ENCODE data around the gene TRERF1. TPM values are rescaled to one million over a fixed set of nuclear protein-coding genes. Genes with fewer than 3 reads are reported as not detected.

The TRERF1 gene
- polyA plus RNA-seq, 3 donors = 14.1 to 18.3 (median 15.8) TPM

DNA sequence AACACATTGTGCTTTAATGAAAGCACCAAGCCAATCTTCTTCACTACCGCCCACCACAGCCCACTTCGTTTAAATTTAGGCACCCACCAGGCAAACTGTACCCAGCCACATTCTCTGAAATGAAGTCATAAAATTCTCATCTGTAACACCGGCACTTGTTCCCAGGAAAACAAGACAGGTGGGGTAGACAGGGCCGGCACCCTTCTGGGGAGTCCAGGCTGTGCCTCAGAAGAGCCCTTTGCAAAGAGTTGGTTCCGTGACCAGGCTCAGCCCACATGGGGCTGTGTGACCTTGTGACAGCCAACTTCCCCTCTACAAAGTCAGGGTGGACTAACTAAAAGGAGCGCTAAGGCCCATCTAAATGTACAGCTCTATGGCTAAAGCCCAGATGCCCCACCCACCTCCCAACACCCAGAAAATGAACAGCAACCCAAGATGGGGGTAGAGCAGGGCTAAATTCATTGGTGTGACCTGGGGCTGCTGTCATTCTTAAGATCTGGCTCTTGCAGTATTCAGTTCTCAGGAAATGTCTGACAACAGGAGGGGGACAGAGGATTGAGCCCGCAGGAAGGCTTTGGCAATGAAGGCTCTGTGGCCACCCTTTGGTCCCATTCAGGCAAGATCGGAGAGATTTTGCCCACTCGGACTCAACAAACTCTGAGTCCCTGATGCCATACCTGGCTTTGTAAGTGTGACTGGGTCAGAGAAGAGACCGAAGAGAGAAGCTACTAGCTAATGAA, 56.7 kb downstream of the TRERF1 start:
- no peak for DNase-seq

DNA sequence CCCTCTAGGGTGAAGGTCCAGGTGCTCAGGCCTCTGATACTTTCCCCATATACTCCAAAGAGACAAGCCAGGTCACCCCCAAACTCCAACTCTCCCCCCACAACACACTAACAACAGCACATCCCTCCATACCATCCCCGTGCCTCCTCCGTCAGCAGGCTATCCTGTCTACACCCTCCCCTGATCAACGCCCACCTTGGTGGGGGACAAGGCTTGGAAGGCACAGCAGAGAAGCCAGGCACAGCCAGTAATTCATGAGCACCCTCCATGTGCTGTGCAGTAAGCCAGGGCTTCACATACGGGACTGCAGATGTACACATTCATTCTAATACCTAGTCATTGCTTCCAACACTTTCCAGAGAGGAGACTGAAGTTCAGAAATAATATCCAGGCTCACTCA, 57.6 kb downstream of the TRERF1 start:
- no peak for DNase-seq

GRCh38 chr6:42393339-42393738, 58.4 kb downstream of the TRERF1 start:
- no peak for DNase-seq

DNA sequence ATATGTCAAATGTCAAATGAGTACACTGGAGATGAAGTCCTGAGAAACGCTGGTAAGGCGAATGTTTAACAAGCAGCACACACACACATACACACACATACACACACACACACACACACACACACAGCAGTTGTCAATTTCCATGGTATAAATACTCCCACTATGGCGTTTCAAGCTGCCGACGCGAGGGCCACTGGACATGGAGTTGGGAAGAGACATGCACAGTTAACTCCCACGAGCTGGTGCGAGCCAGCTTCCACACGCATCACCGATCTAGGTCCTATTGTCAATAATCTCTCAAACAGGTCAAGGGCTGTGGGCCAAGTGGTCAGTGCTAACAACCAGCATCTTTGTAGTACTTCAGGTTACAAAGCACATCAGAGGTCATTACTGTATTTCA, 58.9 kb downstream of the TRERF1 start:
- peak; percentile 38 for DNase-seq

DNA sequence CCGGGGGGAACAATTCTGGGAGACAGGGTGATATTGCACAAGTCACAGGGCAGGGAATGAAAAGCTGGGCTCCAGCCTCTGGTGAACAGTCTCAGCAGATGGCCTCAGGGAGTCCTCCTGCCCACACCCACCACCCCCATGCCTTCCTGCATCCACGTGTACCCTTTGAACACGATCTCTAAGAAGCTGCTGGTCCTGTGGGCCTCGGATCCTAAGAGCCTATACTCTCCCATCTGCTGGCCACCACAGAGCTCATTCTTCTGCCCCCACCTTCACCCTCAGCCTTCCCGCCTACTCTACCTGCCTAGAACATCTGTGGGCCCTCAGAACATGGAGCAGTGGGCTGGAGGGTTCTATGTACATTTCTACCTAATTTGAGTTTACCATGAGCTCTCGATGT, 60.3 kb downstream of the TRERF1 start:
- DNase-seq = no peak

- DNase-seq = no peak
These were observed 61.3 kb downstream of the TRERF1 start for GRCh38 chr6:42390228-42390934.

- DNase-seq = no peak
These were observed 62.0 kb downstream of the TRERF1 start for GRCh38 chr6:42389736-42390135.

DNA sequence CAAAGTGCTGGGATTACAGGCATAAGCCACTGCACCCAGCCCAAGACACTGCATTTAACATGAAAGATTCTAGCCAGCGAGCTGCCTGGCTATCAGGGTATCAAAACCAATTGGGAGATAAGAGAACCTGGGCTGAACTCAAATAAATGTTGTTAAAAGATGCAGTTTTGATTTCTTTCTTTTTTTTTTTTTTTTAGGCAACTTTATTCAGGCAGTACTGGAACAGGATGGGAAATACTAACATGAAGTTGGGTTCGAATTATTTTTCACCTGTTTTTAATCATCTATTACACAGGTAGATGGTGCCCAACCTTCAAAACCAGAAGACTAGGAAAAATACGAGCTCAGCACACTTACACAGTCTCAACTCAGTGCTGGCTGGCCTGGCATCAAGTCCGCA, 63.7 kb downstream of the TRERF1 start:
- DNase-seq = no peak

GRCh38 chr6:42387336-42387735, 64.4 kb downstream of the TRERF1 start:
- DNase-seq = no peak

DNA sequence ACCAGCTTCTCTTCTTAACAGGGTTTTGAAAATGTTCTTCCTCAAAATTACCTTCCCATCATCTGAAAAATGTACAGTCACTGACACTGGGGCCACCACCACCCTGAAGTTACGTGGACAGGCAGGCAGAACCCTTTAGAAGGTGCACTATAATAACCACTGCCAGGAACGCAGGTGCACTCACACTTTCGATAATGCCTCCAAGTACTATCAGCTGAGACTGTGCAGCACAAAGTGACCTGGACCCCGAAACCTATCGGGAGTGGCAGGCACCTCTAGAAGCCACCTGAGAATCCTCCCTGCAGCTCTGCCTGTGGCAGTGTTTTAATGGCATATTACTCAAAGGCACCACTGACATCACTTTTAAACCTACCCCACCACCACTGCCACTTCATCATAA, 66.4 kb downstream of the TRERF1 start:
- no peak for DNase-seq

- no peak for DNase-seq
These were observed 68.1 kb downstream of the TRERF1 start for GRCh38 chr6:42383421-42384205.

DNA sequence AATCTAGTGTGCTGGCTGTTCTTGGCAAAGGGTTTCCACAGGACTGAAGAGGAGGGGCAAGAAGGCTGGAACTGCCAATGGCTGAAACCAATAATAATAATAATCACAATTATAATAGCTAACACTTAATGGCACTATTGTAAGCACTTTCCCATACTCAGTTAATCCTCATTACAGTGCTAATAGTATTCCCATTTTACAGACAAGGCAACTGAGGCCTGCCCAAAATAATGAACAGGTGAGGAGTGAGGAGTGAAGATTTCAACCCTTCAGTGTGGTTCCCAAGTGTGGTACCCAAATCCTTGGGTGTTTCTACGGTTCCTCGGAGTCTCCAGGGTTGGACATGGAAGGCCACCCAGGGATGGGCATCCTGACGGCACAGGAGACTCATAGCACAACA, 69.9 kb downstream of the TRERF1 start:
- no peak for DNase-seq

DNA sequence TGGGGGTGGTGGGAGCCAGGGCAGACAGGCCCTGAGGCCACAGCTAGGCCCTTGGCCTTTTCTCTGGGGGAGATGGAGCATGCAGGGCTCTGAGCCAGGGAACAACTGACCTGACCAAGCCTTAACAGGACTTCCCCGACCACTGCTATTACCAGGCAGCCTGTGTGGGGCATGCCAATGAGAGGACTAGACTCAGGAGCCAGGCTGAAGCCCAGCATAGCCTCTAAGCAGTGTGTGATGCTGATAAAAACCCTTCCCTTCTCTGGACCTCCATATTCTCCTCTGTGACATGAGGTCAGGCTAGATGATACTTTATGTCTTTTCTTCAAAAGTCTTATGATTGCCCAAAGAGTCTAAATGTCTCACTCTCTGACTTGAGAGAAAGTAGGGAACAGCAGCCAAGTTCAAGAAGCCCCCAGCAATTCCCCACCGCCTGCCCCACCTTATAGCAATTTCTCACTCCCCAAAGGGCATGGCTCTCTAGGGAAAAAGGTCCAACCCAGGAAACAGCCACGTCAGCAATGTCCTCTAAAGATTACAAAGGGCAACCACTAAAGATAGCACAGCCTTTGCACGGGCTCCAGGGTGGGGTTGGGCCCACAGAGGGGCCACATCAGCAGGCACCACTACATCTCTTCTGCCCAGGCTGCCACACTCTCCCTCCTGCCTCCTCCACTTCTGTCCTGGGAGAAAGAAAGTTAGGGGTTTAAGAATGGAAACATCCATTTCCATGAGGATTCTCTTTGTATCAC, 71.3 kb downstream of the TRERF1 start:
- no peak for DNase-seq

- no peak for DNase-seq
These were observed 73.2 kb downstream of the TRERF1 start for GRCh38 chr6:42378536-42378935.

DNA sequence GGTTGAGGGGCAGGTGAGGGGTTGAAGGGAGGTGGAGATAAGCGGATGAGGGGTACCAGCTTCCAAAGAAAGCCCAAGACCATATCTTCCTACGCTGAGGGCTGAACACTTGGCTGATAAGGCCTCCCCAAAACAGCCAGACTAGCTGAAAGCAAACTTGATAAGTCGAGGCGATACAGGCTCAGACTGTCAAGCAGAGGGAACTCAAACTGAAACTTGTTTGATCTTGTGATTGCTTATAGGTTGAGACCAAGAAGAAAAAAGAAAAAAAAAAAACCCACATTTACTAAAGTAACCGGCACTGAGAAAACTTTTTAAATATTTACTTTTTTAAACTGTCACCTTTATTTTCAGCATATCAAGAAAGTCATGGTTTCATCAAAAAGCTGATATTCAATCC, 73.6 kb downstream of the TRERF1 start:
- no peak for DNase-seq

DNA sequence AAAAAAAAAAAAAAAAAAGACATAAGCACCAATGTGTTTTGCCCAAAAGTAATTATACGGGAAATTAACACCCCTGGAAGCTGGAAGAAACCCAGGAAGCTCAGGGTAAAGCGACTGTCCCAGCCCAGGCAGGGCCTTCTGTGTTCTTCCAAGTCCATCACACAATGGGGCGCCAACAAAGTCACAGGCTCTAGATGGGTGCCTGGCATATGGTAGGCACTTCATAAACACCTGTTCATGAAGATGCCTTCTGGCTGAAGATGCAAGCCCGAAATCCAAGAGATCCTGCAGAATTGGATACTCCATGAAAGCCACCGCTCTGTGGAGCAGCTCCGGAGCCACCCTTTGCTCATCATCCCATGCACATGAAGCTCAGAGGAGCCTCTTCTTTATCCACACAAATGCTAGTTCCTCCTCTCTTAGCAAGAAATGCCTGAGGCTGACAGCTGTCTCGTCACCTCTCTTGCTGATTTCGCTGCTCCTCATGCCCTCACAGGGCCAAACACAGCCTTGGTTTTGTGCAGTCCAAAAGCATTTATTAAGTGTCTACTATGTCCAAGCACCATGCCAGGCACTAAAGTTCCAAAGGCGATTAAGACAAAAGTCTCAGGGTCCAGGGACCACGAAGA, 76.6 kb downstream of the TRERF1 start:
- DNase-seq = no peak

DNA sequence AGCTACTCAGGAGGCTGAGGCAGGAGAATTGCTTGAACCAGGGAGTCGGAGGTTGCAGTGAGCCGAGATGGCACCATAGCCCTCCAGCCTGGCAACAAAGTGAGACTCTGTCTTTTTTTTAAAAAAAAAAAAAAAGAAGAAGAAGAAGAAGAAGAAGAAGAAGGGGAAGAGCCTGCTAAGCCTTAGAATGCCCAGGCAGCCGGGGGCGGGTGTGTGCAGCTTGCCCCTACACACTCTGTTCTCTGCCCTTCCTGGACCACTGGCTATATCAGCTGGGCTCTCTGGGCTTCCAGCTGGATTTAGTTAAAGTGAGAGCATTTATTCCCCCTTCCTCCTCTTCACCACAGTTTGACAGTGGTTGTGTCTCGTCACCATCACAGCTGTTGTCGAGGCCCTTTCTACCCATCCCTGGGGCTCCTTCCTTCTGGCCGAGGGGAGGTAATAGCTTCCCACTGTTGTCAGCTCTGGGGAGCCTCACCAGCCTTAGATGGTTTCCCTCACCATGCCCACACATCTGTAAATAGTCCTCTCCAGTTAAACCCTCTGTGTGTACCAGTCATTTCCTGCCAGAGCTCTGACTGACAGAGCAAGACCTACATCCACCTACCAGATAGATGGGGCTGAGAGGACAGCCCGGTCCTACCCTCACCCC, 77.6 kb downstream of the TRERF1 start:
- DNase-seq = no peak

- no peak for DNase-seq
These were observed 79.0 kb downstream of the TRERF1 start for GRCh38 chr6:42372699-42373098.

DNA sequence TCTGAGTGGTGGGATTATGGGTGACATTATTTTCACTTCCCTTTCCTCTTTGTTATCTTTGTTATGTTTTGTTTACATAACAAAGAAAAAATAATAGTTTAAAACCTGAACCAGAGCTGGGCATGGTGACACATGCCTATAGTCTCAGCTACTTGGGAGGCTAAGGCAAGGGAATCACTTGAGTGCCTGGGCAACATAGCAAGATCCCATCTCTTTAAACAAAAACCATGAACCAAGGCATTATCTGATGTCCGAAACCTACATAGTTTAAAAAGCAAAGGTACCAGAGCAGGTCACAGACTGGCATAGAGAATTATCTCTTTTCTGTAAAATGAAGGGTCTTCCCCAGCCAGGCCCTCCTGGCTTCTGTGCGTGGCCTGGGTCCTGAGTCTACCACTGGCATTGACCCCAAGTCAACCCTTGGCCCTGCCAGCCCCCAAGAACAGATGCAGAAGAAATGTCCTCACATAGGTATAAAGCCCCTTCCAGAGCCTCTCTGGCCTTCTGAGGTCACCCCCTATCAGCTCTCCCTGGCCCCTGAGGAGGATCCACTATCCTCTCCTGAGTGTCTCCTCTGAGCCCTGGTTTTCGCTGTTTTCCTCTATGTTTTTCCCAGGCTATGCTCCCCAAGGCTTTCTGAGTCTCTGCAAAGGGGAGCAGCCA, 81.3 kb downstream of the TRERF1 start:
- no peak for DNase-seq

DNA sequence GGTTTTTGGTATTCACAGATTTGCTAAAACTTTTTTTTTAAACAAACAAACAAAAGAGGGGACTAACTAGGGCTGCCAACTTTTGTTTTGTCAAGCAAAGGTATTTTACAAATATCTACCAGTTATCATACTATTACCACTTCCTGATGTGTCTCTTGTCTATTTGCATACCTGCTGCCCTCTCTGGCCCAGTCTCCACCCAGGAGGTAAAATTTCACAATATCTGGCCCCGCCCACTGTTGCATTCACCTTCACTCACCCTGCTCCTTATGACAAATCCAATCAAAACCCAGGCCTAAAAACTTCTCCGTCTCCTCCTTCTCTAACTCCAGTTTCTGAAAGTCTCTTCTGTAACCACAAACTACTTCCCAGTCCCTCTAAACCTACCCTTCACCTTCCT, 82.2 kb downstream of the TRERF1 start:
- no peak for DNase-seq

GRCh38 chr6:42368181-42368580, 83.5 kb downstream of the TRERF1 start:
- no peak for DNase-seq

Data from renal pelvis (tissue), 4 donors.